Stimulated activated CD4-positive, alpha-beta T cell treated with anti-CD3 and anti-CD28 coated beads, Interleukin-1b, Interleukin-23, amount 100 ng/mL, for 4 hours (primary cell): Measurements from ENCODE around the gene HSBP1L1.

ENCODE experiments used
- DNase-seq, 2 donors: peaks; one replicate each; pipeline ENCODE4 v3.0.0-alpha.2; 2020; ENCODE audit warnings: low read depth in 2 of 2

The HSBP1L1 gene

GRCh38 chr18:79961527-79962291, 2.7 kb upstream of the HSBP1L1 start:
- no peak for DNase-seq

GRCh38 chr18:79962311-79962710, 2.1 kb upstream of the HSBP1L1 start:
- no peak for DNase-seq

GRCh38 chr18:79962835-79963657, 1.4 kb upstream of the HSBP1L1 start:
- no peak for DNase-seq

GRCh38 chr18:79963658-79964329, 649 bp upstream of the HSBP1L1 start:
- no peak for DNase-seq

GRCh38 chr18:79965119-79965902, 868 bp downstream of the HSBP1L1 start:
- DNase-seq: no peak

GRCh38 chr18:79970419-79971133, 6.1 kb downstream of the HSBP1L1 start:
- no peak for DNase-seq

- no peak for DNase-seq
These were observed 6.9 kb downstream of the HSBP1L1 start for GRCh38 chr18:79971211-79971952.

- DNase-seq: no peak
These were observed 7.5 kb downstream of the HSBP1L1 start for GRCh38 chr18:79971986-79972385.

- DNase-seq: no peak
These were observed 8.3 kb downstream of the HSBP1L1 start for GRCh38 chr18:79972720-79973119.

- no peak for DNase-seq
These were observed 9.1 kb downstream of the HSBP1L1 start for GRCh38 chr18:79973517-79973916.

GRCh38 chr18:79974025-79974654, 9.7 kb downstream of the HSBP1L1 start:
- DNase-seq: no peak

- no peak for DNase-seq
These were observed 10.6 kb downstream of the HSBP1L1 start for GRCh38 chr18:79975043-79975442.

- DNase-seq: no peak
These were observed 11.7 kb downstream of the HSBP1L1 start for GRCh38 chr18:79975985-79976680.

- DNase-seq: no peak
These were observed 15.4 kb downstream of the HSBP1L1 start for GRCh38 chr18:79979843-79980242.

GRCh38 chr18:79980585-79980984, 16.1 kb downstream of the HSBP1L1 start:
- no peak for DNase-seq

- no peak for DNase-seq
These were observed 18.3 kb downstream of the HSBP1L1 start for GRCh38 chr18:79982736-79983135.

GRCh38 chr18:79983253-79983652, 18.8 kb downstream of the HSBP1L1 start:
- no peak for DNase-seq

GRCh38 chr18:79983793-79984192, 19.4 kb downstream of the HSBP1L1 start:
- no peak for DNase-seq

GRCh38 chr18:79985172-79985571, 20.7 kb downstream of the HSBP1L1 start:
- DNase-seq: no peak
